IPS DF 6.9 (cell line): ENCODE data around the gene PRR12.

Experiments
- DNase-seq: peaks from one replicate; pipeline ENCODE4 v3.0.0-alpha.2; 2013; ENCODE audit warnings: low read depth, low spot score
- H3K27ac ChIP-seq: one replicate; pipeline ENCODE4 v1.5.1; 2013; ENCODE audit warnings: low read length, control low read depth
- H3K27me3 ChIP-seq: 2 replicates; pipeline ENCODE4 v1.6.1; 2013; ENCODE audit warnings: mild to moderate bottlenecking, low read length; ENCODE audit not compliant: control insufficient read depth, insufficient read depth
- H3K36me3 ChIP-seq: 2 replicates; pipeline ENCODE4 v1.6.1; 2013; ENCODE audit warnings: low read length; ENCODE audit not compliant: control insufficient read depth, insufficient read depth
- H3K4me1 ChIP-seq: 2 replicates; pipeline ENCODE4 v1.6.1; 2013; ENCODE audit warnings: low read length; ENCODE audit not compliant: control insufficient read depth, insufficient read depth
- H3K4me3 ChIP-seq: 2 replicates; pipeline ENCODE4 v1.5.1; 2013; ENCODE audit warnings: mild to moderate bottlenecking, low read length
- H3K9me3 ChIP-seq: 2 replicates; pipeline ENCODE4 v1.6.1; 2013; ENCODE audit warnings: low read length, inconsistent platforms; ENCODE audit not compliant: control insufficient read depth, insufficient read depth
- WGBS: extraction: QIAGEN DNeasy Blood & Tissue Kit; methylation state at CpG from one replicate; pipeline ENCODE4 v1.1.7; 2013; ENCODE audit warnings: mixed read lengths, missing lambda C conversion rate; ENCODE audit not compliant: insufficient read length, insufficient coverage; 5-methylcytosine and 5-hydroxymethylcytosine counted together

PRR12 gene

GRCh38 chr19:49658139-49658517, 67.1 kb downstream of the PRR12 start:
- WGBS, result no CpG with 5 or more reads among the region's 15 CpGs
- no peak for DNase-seq
- Histone ChIP-seq H3K4me1 (no peaks in the 10 kb centered on the region; the same call in 1 of the 2 replicates), H3K27me3 (no peaks in the 10 kb centered on the region), H3K9me3 (no peaks in the 10 kb centered on the region), H3K27ac (no peak overlapping the region), H3K4me3 (no peak overlapping the region), H3K36me3 (peaks cover 59% of the 10 kb centered on the region)

- DNase-seq, result no peak
- Histone ChIP-seq H3K9me3 (no peaks in the 10 kb centered on the region), H3K4me3 (no peak overlapping the region), H3K36me3 (peaks cover 57% of the 10 kb centered on the region), H3K4me1 (no peaks in the 10 kb centered on the region; the same call in 1 of the 2 replicates), H3K27ac (no peak overlapping the region), H3K27me3 (no peaks in the 10 kb centered on the region)
- no CpG with 5 or more reads among the region's 12 CpGs for WGBS
Measured at GRCh38 chr19:49658566-49659442, 67.8 kb downstream of the PRR12 start.

GRCh38 chr19:49660338-49660961, 69.5 kb downstream of the PRR12 start:
- no CpG with 5 or more reads among the region's 15 CpGs for WGBS
- no peaks in the 10 kb centered on the region for H3K27me3 ChIP-seq
- no peaks in the 10 kb centered on the region for H3K9me3 ChIP-seq
- no peak overlapping the region for H3K4me3 ChIP-seq
- H3K36me3 ChIP-seq, result peaks cover 54% of the 10 kb centered on the region
- no peaks in the 10 kb centered on the region; the same call in 1 of the 2 replicates for H3K4me1 ChIP-seq
- no peak overlapping the region for H3K27ac ChIP-seq
- DNase-seq, result no peak

GRCh38 chr19:49662011-49662410, 71.0 kb downstream of the PRR12 start:
- Histone ChIP-seq H3K4me3 (no peak overlapping the region), H3K27me3 (no peaks in the 10 kb centered on the region), H3K27ac (no peak overlapping the region), H3K9me3 (no peaks in the 10 kb centered on the region), H3K4me1 (no peaks in the 10 kb centered on the region), H3K36me3 (peaks cover 49% of the 10 kb centered on the region)
- WGBS, result no CpG with 5 or more reads among the region's 16 CpGs
- no peak for DNase-seq

GRCh38 chr19:49663224-49663623, 72.2 kb downstream of the PRR12 start:
- Histone ChIP-seq H3K9me3 (no peaks in the 10 kb centered on the region), H3K36me3 (peaks cover 42% of the 10 kb centered on the region), H3K27me3 (no peaks in the 10 kb centered on the region), H3K27ac (no peak overlapping the region), H3K4me3 (no peak overlapping the region), H3K4me1 (no peaks in the 10 kb centered on the region)
- no peak for DNase-seq
- no CpG with 5 or more reads among the region's 12 CpGs for WGBS

GRCh38 chr19:49664171-49665035, 73.4 kb downstream of the PRR12 start:
- Histone ChIP-seq H3K27ac (no peak overlapping the region), H3K27me3 (no peaks in the 10 kb centered on the region), H3K4me1 (no peaks in the 10 kb centered on the region), H3K36me3 (peaks cover 37% of the 10 kb centered on the region), H3K4me3 (peak overlapping the region; percentile 92; the same call in 1 of the 2 replicates), H3K9me3 (no peaks in the 10 kb centered on the region)
- DNase-seq, result no peak
- WGBS, result no CpG with 5 or more reads among the region's 53 CpGs

- Histone ChIP-seq H3K4me3 (peak overlapping the region; percentile 92), H3K27me3 (no peaks in the 10 kb centered on the region), H3K9me3 (no peaks in the 10 kb centered on the region), H3K4me1 (no peaks in the 10 kb centered on the region), H3K36me3 (peaks cover 34% of the 10 kb centered on the region), H3K27ac (no peak overlapping the region)
- WGBS, result no CpG with 5 or more reads among the region's 7 CpGs
- DNase-seq, result no peak
Measured at GRCh38 chr19:49665036-49665350, 74.0 kb downstream of the PRR12 start.

GRCh38 chr19:49665351-49666119, 74.6 kb downstream of the PRR12 start, which contains the start of the genes BCL2L12 and IRF3:
BCL2L12 (plus strand) TSS chr19:49665933; CDS start chr19:49666693, 760 bp downstream.
IRF3 (minus strand) TSS chr19:49665857; CDS start chr19:49664838, 1,019 bp downstream.
- Histone ChIP-seq H3K4me1 (no peaks in the 10 kb centered on the region), H3K27me3 (no peaks in the 10 kb centered on the region), H3K36me3 (peaks cover 35% of the 10 kb centered on the region), H3K9me3 (no peaks in the 10 kb centered on the region), H3K4me3 (peak within 1 kb of the TSS; percentile 92), H3K27ac (no peak within 1 kb of the TSS)
- no peak for DNase-seq
- WGBS, result no CpG with 5 or more reads among the region's 50 CpGs

- no CpG with 5 or more reads among the region's 9 CpGs for WGBS
- no peak for DNase-seq
- Histone ChIP-seq H3K27me3 (no peaks in the 10 kb centered on the region), H3K4me1 (no peaks in the 10 kb centered on the region), H3K27ac (no peak overlapping the region), H3K36me3 (peaks cover 32% of the 10 kb centered on the region), H3K9me3 (no peaks in the 10 kb centered on the region), H3K4me3 (peak overlapping the region; percentile 92; the same call in 1 of the 2 replicates)
Measured at GRCh38 chr19:49666120-49666444, 75.1 kb downstream of the PRR12 start.
